Astrocyte (in vitro differentiated cells and primary cell): ENCODE measurements around the gene SCN1B. TPM values are rescaled to one million over a fixed set of nuclear protein-coding genes. Genes with fewer than 3 reads are reported as not detected.

Experiments used
- DNase-seq: peaks from one replicate; pipeline ENCODE4 v3.0.0-alpha.2; 2010; ENCODE audit warnings: low read depth
- FAIRE-seq: peaks from 2 replicates; lab custom pipeline; 2011; peaks lifted over from hg19 to GRCh38; lab: Jason Lieb, UNC
- H2AFZ ChIP-seq: 2 replicates; pipeline ENCODE4 v1.6.0; 2012; ENCODE audit warnings: low read depth, low read length, inconsistent platforms
- H3K27ac ChIP-seq: 2 replicates; pipeline ENCODE4 v1.5.1; 2011; ENCODE audit warnings: low read depth, low read length, inconsistent platforms
- H3K27me3 ChIP-seq: 2 replicates; pipeline ENCODE4 v1.6.0; 2011; ENCODE audit warnings: low read length, inconsistent platforms; ENCODE audit not compliant: insufficient read depth
- H3K36me3 ChIP-seq: 2 replicates; pipeline ENCODE4 v1.5.1; 2011; ENCODE audit warnings: low read length, inconsistent platforms; ENCODE audit not compliant: insufficient read depth
- H3K4me1 ChIP-seq: 2 replicates; pipeline ENCODE4 v1.5.1; 2011; ENCODE audit warnings: low read length, inconsistent platforms; ENCODE audit not compliant: insufficient read depth
- H3K4me2 ChIP-seq: 2 replicates; pipeline ENCODE4 v1.6.0; 2012; ENCODE audit warnings: low read length, inconsistent platforms
- H3K4me3 ChIP-seq: 2 replicates; pipeline ENCODE4 v1.5.1; 2011; ENCODE audit warnings: low read depth, mild to moderate bottlenecking, low read length, inconsistent platforms; ENCODE audit not compliant: insufficient read depth
- H3K79me2 ChIP-seq: 2 replicates; pipeline ENCODE4 v1.6.0; 2012; ENCODE audit warnings: mild to moderate bottlenecking, low read length, inconsistent platforms; ENCODE audit not compliant: insufficient read depth
- H3K9ac ChIP-seq: 2 replicates; pipeline ENCODE4 v1.6.0; 2012; ENCODE audit warnings: mild to moderate bottlenecking, low read length, inconsistent platforms
- H3K9me3 ChIP-seq: 2 replicates; pipeline ENCODE4 v1.5.1; 2012; ENCODE audit warnings: low read depth, mild to moderate bottlenecking, low read length, inconsistent platforms; ENCODE audit not compliant: insufficient read depth
- H4K20me1 ChIP-seq: 2 replicates; pipeline ENCODE4 v1.6.0; 2012; ENCODE audit warnings: low read length, inconsistent platforms; ENCODE audit not compliant: insufficient read depth
- H3K27ac Mint-ChIP-seq: one replicate; pipeline ENCODE4 v1.8.0; 2021; ENCODE audit warnings: mild to moderate bottlenecking, mixed read lengths; ENCODE audit not compliant: unreplicated experiment
- H3K27me3 Mint-ChIP-seq: one replicate; pipeline ENCODE4 v1.8.0; 2021; ENCODE audit warnings: low read depth, mixed read lengths; ENCODE audit not compliant: unreplicated experiment
- H3K36me3 Mint-ChIP-seq: one replicate; pipeline ENCODE4 v1.8.0; 2021; ENCODE audit warnings: low read depth, mixed read lengths; ENCODE audit not compliant: unreplicated experiment
- H3K4me1 Mint-ChIP-seq: one replicate; pipeline ENCODE4 v1.8.0; 2021; ENCODE audit warnings: low read depth, mixed read lengths; ENCODE audit not compliant: unreplicated experiment
- H3K4me3 Mint-ChIP-seq: one replicate; pipeline ENCODE4 v1.8.0; 2021; ENCODE audit warnings: mild to moderate bottlenecking, moderate library complexity, mixed read lengths; ENCODE audit not compliant: unreplicated experiment
- H3K9me3 Mint-ChIP-seq: one replicate; pipeline ENCODE4 v1.8.0; 2021; ENCODE audit warnings: mild to moderate bottlenecking, mixed read lengths; ENCODE audit not compliant: unreplicated experiment
- CTCF ChIP-seq: IDR thresholded peaks from 2 replicates; pipeline ENCODE4 v1.5.1; 2011; ENCODE audit warnings: low read depth, mild to moderate bottlenecking, inconsistent platforms, low read length, moderate library complexity; ENCODE audit not compliant: insufficient read depth
- EZH2 ChIP-seq: IDR thresholded peaks from 2 replicates; pipeline ENCODE4 v1.6.1; 2012; ENCODE audit warnings: mild to moderate bottlenecking, low read length, inconsistent platforms; ENCODE audit not compliant: insufficient read depth
- total RNA-seq: library from RNA; stranded (reverse); gene quantifications from 2 replicates; pipeline ENCODE4 v1.2.1, GENCODE V29; 2021

Gene SCN1B
- total RNA-seq, 1 donor from 2014 or later = 3.0 TPM

GRCh38 chr19:35051796-35052195, 21.5 kb downstream of the SCN1B start:
- H3K79me2 ChIP-seq = no peaks in the 10 kb centered on the region
- H3K27me3 ChIP-seq = peaks cover 11% of the 10 kb centered on the region
- no peaks in the 10 kb centered on the region for H4K20me1 ChIP-seq
- H3K27ac Mint-ChIP-seq = no peak overlapping the region
- no peaks in the 10 kb centered on the region for H3K36me3 ChIP-seq
- H3K4me2 ChIP-seq = no peak overlapping the region
- H2AFZ ChIP-seq = no peak overlapping the region
- H3K4me3 ChIP-seq = no peak overlapping the region
- no peaks in the 10 kb centered on the region for H3K9me3 ChIP-seq
- H3K9ac ChIP-seq = no peak overlapping the region
- H3K4me1 ChIP-seq = no peaks in the 10 kb centered on the region
- H3K4me3 Mint-ChIP-seq = no peak overlapping the region
- FAIRE-seq (no peak), DNase-seq (no peak)
- no peaks in the 10 kb centered on the region for H3K9me3 Mint-ChIP-seq
- no peak overlapping the region for H3K27ac ChIP-seq
- peaks cover 3% of the 10 kb centered on the region for H3K4me1 Mint-ChIP-seq
- H3K36me3 Mint-ChIP-seq = peaks cover 2% of the 10 kb centered on the region
- TF ChIP-seq EZH2 = no peak
- no peak for TF ChIP-seq CTCF
- H3K27me3 Mint-ChIP-seq = peaks cover 24% of the 10 kb centered on the region

GRCh38 chr19:35052599-35053190, 22.4 kb downstream of the SCN1B start:
- Histone ChIP-seq H3K9me3 (no peaks in the 10 kb centered on the region), H4K20me1 (no peaks in the 10 kb centered on the region), H3K4me1 (no peaks in the 10 kb centered on the region), H3K79me2 (no peaks in the 10 kb centered on the region), H3K36me3 (no peaks in the 10 kb centered on the region), H3K4me2 (no peak overlapping the region), H2AFZ (no peak overlapping the region), H3K9ac (no peak overlapping the region), H3K4me3 (no peak overlapping the region), H3K27me3 (peaks cover 12% of the 10 kb centered on the region), H3K27ac (no peak overlapping the region)
- Mint-ChIP-seq H3K4me3 (no peak overlapping the region), H3K9me3 (no peaks in the 10 kb centered on the region), H3K36me3 (peaks cover 2% of the 10 kb centered on the region), H3K27me3 (peaks cover 22% of the 10 kb centered on the region), H3K27ac (no peak overlapping the region), H3K4me1 (peaks cover 3% of the 10 kb centered on the region)
- FAIRE-seq (no peak), DNase-seq (no peak)
- TF ChIP-seq CTCF (no peak), EZH2 (no peak)

GRCh38 chr19:35053667-35054293, 23.5 kb downstream of the SCN1B start:
- Mint-ChIP-seq H3K36me3 (peaks cover 2% of the 10 kb centered on the region), H3K4me1 (peaks cover 3% of the 10 kb centered on the region), H3K27ac (no peak overlapping the region), H3K4me3 (no peak overlapping the region), H3K27me3 (peaks cover 20% of the 10 kb centered on the region), H3K9me3 (no peaks in the 10 kb centered on the region)
- H3K27ac ChIP-seq = no peak overlapping the region
- H3K4me1 ChIP-seq = no peaks in the 10 kb centered on the region
- no peak overlapping the region for H2AFZ ChIP-seq
- no peak overlapping the region for H3K4me2 ChIP-seq
- no peaks in the 10 kb centered on the region for H3K79me2 ChIP-seq
- DNase-seq (no peak), FAIRE-seq (no peak)
- H3K4me3 ChIP-seq = no peak overlapping the region
- no peaks in the 10 kb centered on the region for H4K20me1 ChIP-seq
- no peaks in the 10 kb centered on the region for H3K36me3 ChIP-seq
- TF ChIP-seq EZH2 (no peak), CTCF (no peak)
- peaks cover 12% of the 10 kb centered on the region for H3K27me3 ChIP-seq
- H3K9ac ChIP-seq = no peak overlapping the region
- no peaks in the 10 kb centered on the region for H3K9me3 ChIP-seq
